Parathyroid adenoma (tissue), 2 donors: ENCODE measurements around the gene PTPRS.

Experiments
- H2AFZ ChIP-seq: fragments of 300-600 bp; sonication (generic); one replicate; pipeline ENCODE4 v1.7.0; 2017; ENCODE audit warnings: antibody characterized with exemption, mild to moderate bottlenecking
- H3K27ac ChIP-seq: fragments of 300-600 bp; sonication (generic); one replicate; pipeline ENCODE4 v1.7.0; 2017
- H3K27me3 ChIP-seq: fragments of 300-600 bp; sonication (generic); one replicate; pipeline ENCODE4 v1.7.0; 2017; ENCODE audit warnings: low read length; ENCODE audit not compliant: control insufficient read depth, insufficient read depth
- H3K36me3 ChIP-seq: fragments of 300-600 bp; sonication (generic); one replicate; pipeline ENCODE4 v1.7.0; 2017; ENCODE audit warnings: low read length; ENCODE audit not compliant: control insufficient read depth, insufficient read depth
- H3K4me1 ChIP-seq: fragments of 300-600 bp; sonication (generic); one replicate; pipeline ENCODE4 v1.7.0; 2017; ENCODE audit warnings: control low read depth
- H3K4me2 ChIP-seq: fragments of 300-600 bp; sonication (generic); one replicate; pipeline ENCODE4 v1.7.0; 2017; ENCODE audit warnings: low read length
- H3K4me3 ChIP-seq: fragments of 300-600 bp; sonication (generic); one replicate; pipeline ENCODE4 v1.7.0; 2017; ENCODE audit warnings: low read depth, low read length
- H3K79me2 ChIP-seq: fragments of 300-600 bp; sonication (generic); one replicate; pipeline ENCODE4 v1.7.0; 2017; ENCODE audit warnings: control low read depth
- H3K9ac ChIP-seq: fragments of 300-600 bp; sonication (generic); one replicate; pipeline ENCODE4 v1.7.0; 2017; ENCODE audit warnings: mild to moderate bottlenecking
- H3K9me3 ChIP-seq: fragments of 300-600 bp; sonication (generic); one replicate; pipeline ENCODE4 v1.7.0; 2017; ENCODE audit warnings: low read length; ENCODE audit not compliant: control insufficient read depth
- CTCF ChIP-seq: fragments of 300-600 bp; sonication (generic); IDR thresholded peaks from one replicate; pipeline ENCODE4 v1.7.0; 2017; ENCODE audit warnings: antibody characterized with exemption, mild to moderate bottlenecking
- donor health status: primary hyperparathyroidism.

PTPRS gene

GRCh38 chr19:5321851-5322681, 18.5 kb downstream of the PTPRS start:
- no peak overlapping the region for H3K4me3 ChIP-seq
- TF ChIP-seq CTCF, result no peak
- no peak overlapping the region for H3K9ac ChIP-seq
- no peaks in the 10 kb centered on the region for H3K9me3 ChIP-seq
- no peaks in the 10 kb centered on the region for H3K27me3 ChIP-seq
- H3K4me1 ChIP-seq, result no peaks in the 10 kb centered on the region
- H3K79me2 ChIP-seq, result no peaks in the 10 kb centered on the region
- no peak overlapping the region for H3K27ac ChIP-seq
- no peak overlapping the region for H2AFZ ChIP-seq
- no peak overlapping the region for H3K4me2 ChIP-seq
- no peaks in the 10 kb centered on the region for H3K36me3 ChIP-seq

GRCh38 chr19:5321066-5321642, 19.5 kb downstream of the PTPRS start:
- no peak for TF ChIP-seq CTCF
- Histone ChIP-seq H3K27me3 (no peaks in the 10 kb centered on the region), H3K4me3 (no peak overlapping the region), H3K4me1 (no peaks in the 10 kb centered on the region), H3K9me3 (no peaks in the 10 kb centered on the region), H3K79me2 (no peaks in the 10 kb centered on the region), H3K9ac (no peak overlapping the region), H3K27ac (no peak overlapping the region), H3K36me3 (no peaks in the 10 kb centered on the region), H3K4me2 (no peak overlapping the region), H2AFZ (no peak overlapping the region)

- no peak overlapping the region for H3K4me2 ChIP-seq
- H3K36me3 ChIP-seq, result no peaks in the 10 kb centered on the region
- no peak overlapping the region for H2AFZ ChIP-seq
- H3K4me1 ChIP-seq, result no peaks in the 10 kb centered on the region
- no peak for TF ChIP-seq CTCF
- H3K79me2 ChIP-seq, result no peaks in the 10 kb centered on the region
- no peaks in the 10 kb centered on the region for H3K9me3 ChIP-seq
- no peak overlapping the region for H3K27ac ChIP-seq
- no peak overlapping the region for H3K4me3 ChIP-seq
- no peaks in the 10 kb centered on the region for H3K27me3 ChIP-seq
- no peak overlapping the region for H3K9ac ChIP-seq
Measured at GRCh38 chr19:5319516-5319915, 21.1 kb downstream of the PTPRS start.

- Histone ChIP-seq H3K27ac (no peak overlapping the region), H3K27me3 (no peaks in the 10 kb centered on the region), H3K4me3 (no peak overlapping the region), H3K9ac (no peak overlapping the region), H3K9me3 (no peaks in the 10 kb centered on the region), H2AFZ (no peak overlapping the region), H3K4me2 (no peak overlapping the region), H3K79me2 (no peaks in the 10 kb centered on the region), H3K36me3 (no peaks in the 10 kb centered on the region), H3K4me1 (no peaks in the 10 kb centered on the region)
- no peak for TF ChIP-seq CTCF
Measured at GRCh38 chr19:5318306-5318705, 22.3 kb downstream of the PTPRS start.
